BE2C (cell line): ENCODE data around the gene GPR42.
"Not testable (repeated sequence)": the region's sequence is repeated elsewhere in the genome, so short reads cannot be mapped to it uniquely, and the experiment has no call there.

ENCODE experiments used
- DNase-seq: peaks from one replicate; pipeline ENCODE4 v3.0.0-alpha.2; 2020
- H3K27me3 ChIP-seq: fragments of 250-450 bp; sonication (Bioruptor Pico); 2 replicates; pipeline ENCODE4 v1.5.1; 2020; ENCODE audit warnings: mild to moderate bottlenecking
- H3K36me3 ChIP-seq: fragments of 250-450 bp; sonication (Bioruptor Pico); 2 replicates; pipeline ENCODE4 v1.5.1; 2020; ENCODE audit warnings: mild to moderate bottlenecking
- H3K4me1 ChIP-seq: fragments of 250-450 bp; sonication (Bioruptor Pico); 2 replicates; pipeline ENCODE4 v1.5.1; 2020
- H3K4me3 ChIP-seq: 2 replicates; pipeline ENCODE4 v1.5.1; 2011; ENCODE audit warnings: low read depth, low read length
- H3K9me3 ChIP-seq: fragments of 250-450 bp; sonication (Bioruptor Pico); 2 replicates; pipeline ENCODE4 v1.5.1; 2020
- TF ChIP-seq, protein P1 (sequence below): IDR thresholded peaks from 2 replicates; pipeline ENCODE4 v1.5.1; 2012; ENCODE audit warnings: mild to moderate bottlenecking, low read depth, low read length

Gene GPR42

DNA sequence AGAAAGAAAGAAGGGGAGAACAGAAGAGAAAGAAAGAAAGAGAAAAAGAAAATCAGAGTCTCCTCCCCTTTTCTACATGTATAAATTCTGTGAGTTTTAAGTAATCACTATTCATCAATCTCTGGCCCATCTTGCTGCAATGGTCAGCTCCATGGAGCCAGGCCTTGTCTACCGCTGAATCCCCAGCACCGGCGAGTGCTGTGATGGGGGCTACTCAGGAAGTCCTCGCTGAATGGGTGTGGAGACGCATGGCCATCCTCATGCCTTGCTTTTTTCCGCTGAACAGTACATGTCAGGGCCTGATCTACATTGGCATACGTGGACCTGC lies 29.9 kb downstream of the GPR42 start:
- Histone ChIP-seq H3K36me3 (no peaks in the 10 kb centered on the region), H3K4me1 (peaks cover 9% of the 10 kb centered on the region), H3K27me3 (no peaks in the 10 kb centered on the region), H3K9me3 (no peaks in the 10 kb centered on the region), H3K4me3 (no peak overlapping the region)
- DNase-seq: no peak
- TF ChIP-seq, protein P1, sequence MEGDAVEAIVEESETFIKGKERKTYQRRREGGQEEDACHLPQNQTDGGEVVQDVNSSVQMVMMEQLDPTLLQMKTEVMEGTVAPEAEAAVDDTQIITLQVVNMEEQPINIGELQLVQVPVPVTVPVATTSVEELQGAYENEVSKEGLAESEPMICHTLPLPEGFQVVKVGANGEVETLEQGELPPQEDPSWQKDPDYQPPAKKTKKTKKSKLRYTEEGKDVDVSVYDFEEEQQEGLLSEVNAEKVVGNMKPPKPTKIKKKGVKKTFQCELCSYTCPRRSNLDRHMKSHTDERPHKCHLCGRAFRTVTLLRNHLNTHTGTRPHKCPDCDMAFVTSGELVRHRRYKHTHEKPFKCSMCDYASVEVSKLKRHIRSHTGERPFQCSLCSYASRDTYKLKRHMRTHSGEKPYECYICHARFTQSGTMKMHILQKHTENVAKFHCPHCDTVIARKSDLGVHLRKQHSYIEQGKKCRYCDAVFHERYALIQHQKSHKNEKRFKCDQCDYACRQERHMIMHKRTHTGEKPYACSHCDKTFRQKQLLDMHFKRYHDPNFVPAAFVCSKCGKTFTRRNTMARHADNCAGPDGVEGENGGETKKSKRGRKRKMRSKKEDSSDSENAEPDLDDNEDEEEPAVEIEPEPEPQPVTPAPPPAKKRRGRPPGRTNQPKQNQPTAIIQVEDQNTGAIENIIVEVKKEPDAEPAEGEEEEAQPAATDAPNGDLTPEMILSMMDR: no peak

DNA sequence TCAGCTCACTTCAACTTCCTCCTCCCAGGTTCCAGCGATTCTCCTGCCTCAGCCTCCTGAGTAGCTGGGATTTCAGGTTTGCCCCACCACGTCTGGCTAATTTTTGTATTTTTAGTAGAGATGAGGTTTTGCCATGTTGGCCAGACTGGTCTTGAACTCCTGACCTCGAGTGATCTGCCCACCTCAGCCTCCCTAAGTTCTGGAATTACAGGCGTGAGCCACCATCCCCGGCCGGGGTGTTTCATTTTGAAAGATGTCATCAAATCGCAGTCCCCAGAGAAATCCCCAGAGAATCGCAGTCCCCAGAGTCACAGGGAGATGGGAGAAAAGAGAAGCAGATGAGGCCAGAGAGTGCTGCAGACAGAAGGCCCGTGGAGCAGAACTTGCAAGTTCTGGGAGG lies 30.5 kb downstream of the GPR42 start:
- H3K9me3 ChIP-seq, H3K36me3 ChIP-seq, DNase-seq, H3K4me3 ChIP-seq, H3K4me1 ChIP-seq, H3K27me3 ChIP-seq: not testable (repeated sequence)

GRCh38 chr19:35403116-35403760 lies 32.4 kb downstream of the GPR42 start:
- no peaks in the 10 kb centered on the region for H3K9me3 ChIP-seq
- TF ChIP-seq, protein P1: no peak
- no peak for DNase-seq

DNA sequence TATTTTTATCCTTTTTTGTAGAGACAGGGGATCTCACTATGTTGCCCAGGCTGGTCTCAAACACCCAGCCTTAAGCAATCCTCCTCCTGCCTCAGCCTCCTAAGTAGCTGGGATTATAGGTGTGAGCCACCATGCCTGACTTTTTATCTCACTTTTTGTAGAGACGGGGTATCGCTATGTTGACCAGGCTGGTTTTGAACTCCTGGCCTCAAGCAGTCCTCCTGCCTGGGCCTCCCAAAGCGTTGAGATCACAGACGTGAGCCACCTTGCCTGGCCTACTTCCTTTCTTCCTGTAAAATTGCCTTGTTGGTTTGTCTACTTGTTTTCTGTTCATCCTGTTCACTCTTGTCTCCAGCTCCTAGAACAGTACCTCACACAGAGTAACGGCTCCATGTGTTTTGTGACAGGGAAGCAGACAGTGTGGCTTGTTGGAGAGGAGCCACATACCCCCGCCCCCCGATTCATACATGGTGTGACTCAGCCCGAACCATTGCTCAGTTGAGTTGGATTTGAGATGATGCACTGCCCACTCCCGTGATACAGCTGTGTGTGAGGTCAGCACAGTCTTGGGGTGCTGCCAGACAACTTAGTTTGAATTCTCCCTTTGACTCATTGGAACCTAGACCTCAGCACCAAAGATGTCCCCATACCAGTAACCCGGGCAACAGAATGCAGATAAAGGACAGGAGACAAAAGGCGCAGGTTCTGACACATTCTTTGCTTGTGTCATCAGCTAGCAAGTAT lies 34.2 kb downstream of the GPR42 start:
- no peaks in the 10 kb centered on the region for H3K27me3 ChIP-seq
- H3K9me3 ChIP-seq: no peaks in the 10 kb centered on the region
- no peak overlapping the region for H3K4me3 ChIP-seq
- peaks cover 3% of the 10 kb centered on the region for H3K4me1 ChIP-seq
- TF ChIP-seq, protein P1: no peak
- DNase-seq: no peak
- H3K36me3 ChIP-seq: no peaks in the 10 kb centered on the region

More at GRCh38 chr19:35403116-35403760, 32.4 kb downstream of the GPR42 start:
- H3K4me3 ChIP-seq: no peak overlapping the region
- no peaks in the 10 kb centered on the region for H3K27me3 ChIP-seq
- no peaks in the 10 kb centered on the region for H3K36me3 ChIP-seq
- H3K4me1 ChIP-seq: peaks cover 3% of the 10 kb centered on the region

- peaks cover 3% of the 10 kb centered on the region for H3K4me1 ChIP-seq
- H3K9me3 ChIP-seq: no peaks in the 10 kb centered on the region
- no peaks in the 10 kb centered on the region for H3K36me3 ChIP-seq
- TF ChIP-seq, protein P1: no peak
- no peak overlapping the region for H3K4me3 ChIP-seq
- no peak for DNase-seq
- no peaks in the 10 kb centered on the region for H3K27me3 ChIP-seq
Observed at GRCh38 chr19:35407619-35408018, 36.8 kb downstream of the GPR42 start.

DNA sequence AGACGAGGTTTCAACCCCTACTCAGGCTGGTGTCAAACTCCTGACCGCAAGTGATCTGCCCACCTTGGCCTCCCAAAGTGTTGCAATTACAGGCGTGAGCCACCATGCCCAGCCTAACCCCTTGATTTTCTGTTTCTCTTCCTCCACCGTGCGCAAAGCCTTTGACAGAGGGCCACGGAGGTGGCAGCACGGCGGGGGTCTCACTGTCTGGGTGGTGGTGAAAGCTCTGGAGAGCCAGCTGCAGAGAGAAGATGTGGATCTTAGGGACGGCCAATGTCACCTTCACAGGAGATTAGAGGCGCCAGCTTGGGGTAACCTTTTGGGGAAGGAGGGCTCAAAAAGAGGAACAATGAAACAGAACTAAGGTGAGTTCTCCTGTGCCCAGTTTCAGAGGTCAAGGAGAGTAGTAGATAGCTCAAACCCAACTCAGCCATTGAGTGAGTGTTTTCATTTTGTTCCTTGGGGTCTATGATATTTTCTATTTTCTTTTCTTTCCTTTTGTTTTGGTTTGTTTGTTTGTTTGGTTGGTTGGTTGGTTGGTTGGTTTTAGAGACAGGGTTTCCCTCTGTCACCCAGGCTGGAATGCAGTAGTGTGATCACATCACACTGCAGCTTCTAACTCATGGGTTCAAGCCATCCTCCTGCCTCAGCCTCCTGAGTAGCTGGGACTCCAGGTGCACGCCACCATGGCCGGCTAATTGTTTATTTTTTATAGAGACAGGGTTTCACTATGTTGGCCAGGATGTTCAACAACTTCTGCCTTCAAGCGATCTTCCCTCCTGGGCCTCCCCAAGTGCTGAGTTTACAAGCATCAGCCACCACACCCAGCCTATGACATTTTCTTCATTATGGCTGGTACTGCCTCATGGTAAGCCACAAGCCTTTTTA lies 37.7 kb downstream of the GPR42 start:
- H3K9me3 ChIP-seq: no peaks in the 10 kb centered on the region
- DNase-seq: no peak
- no peaks in the 10 kb centered on the region for H3K27me3 ChIP-seq
- TF ChIP-seq, protein P1: no peak
- no peak overlapping the region for H3K4me3 ChIP-seq
- no peaks in the 10 kb centered on the region for H3K36me3 ChIP-seq
- no peaks in the 10 kb centered on the region for H3K4me1 ChIP-seq
